LNCAP (cell line): ENCODE data around the gene PI4KA.

Source experiments
- CTCF ChIP-seq: fragments of 450-650 bp; IDR thresholded peaks from 2 replicates; pipeline ENCODE4 v1.5.1; 2017; ENCODE audit warnings: mild to moderate bottlenecking

PI4KA gene

GRCh38 chr22:20811971-20812660, 46.5 kb downstream of the PI4KA start:
- TF ChIP-seq CTCF = no peak

GRCh38 chr22:20811171-20811570, 47.4 kb downstream of the PI4KA start:
- TF ChIP-seq CTCF = no peak

DNA sequence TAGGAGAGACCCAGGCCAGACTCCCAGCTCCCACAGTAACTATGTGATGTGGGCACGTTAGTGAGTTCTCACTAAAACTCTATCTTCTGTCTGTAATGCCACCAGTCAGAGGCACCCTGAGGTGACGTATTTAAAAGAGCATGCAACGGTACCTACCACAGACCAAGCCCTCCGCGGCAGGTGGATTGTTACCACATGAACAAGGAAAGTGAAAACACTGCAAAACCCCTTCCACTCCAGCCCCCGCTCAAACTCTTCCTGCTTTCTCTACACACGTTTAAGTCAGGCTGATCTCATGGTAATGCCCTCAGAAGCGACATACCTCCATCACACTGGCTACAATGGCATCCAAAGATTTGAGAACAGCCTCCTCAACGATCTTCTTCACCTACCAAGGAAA, 48.0 kb downstream of the PI4KA start:
- no peak for TF ChIP-seq CTCF

DNA sequence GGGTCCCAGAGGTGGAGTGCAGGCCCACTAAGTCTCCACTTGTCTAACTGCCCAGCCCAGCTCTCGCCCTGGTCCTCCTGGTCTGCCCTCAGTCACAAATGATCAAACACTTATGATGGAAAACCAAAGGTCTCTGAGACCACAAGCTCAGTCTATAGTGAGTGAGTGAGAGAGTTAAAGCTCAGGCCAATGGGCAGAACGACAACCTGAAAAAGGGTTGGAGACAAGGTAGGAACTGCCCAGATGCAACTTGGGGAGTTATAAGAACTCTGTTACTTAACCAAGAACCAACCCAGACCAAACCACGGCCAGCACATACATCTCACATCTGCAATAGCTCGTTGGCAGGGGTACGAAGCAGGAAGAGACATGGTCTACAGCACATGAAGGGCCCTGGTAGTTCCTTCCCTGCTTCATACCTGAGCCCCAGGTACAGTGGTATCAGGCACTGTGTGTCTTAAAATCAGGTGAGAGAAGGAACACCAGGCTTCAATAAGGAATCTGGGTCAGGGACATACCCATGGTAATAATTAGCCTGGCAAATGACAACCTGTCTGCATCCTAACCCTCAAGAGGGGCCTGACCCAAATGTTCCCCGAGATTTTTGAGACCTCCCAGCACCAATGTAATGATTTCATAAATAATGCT, 48.9 kb downstream of the PI4KA start:
- TF ChIP-seq CTCF = no peak

- TF ChIP-seq CTCF = no peak
Measured at GRCh38 chr22:20808844-20809243, 49.8 kb downstream of the PI4KA start.

GRCh38 chr22:20807315-20807752, 51.3 kb downstream of the PI4KA start:
- no peak for TF ChIP-seq CTCF

GRCh38 chr22:20805972-20806471, 52.6 kb downstream of the PI4KA start:
- TF ChIP-seq CTCF = no peak
